ENCODE results near the gene KLHDC8A.

Gene KLHDC8A

GRCh38 chr1:205379056-205379455 is 22.3 kb upstream of the KLHDC8A start:
- Mint-ChIP-seq H3K27me3 (peaks cover 61% of the 10 kb centered on the region), H3K36me3 (ENCODE audit: insufficient read depth) (no peaks in the 10 kb centered on the region), H3K4me1 (peaks cover 5% of the 10 kb centered on the region), H3K9me3 (no peaks in the 10 kb centered on the region), H3K27ac (ENCODE audit: low read depth) (no peak overlapping the region), H3K4me3 (no peak overlapping the region)
- ATAC-seq (replicated peaks; ENCODE audit: extremely low read depth, poor library complexity, severe bottlenecking), result no peak
- no peak for DNase-seq (ENCODE audit: low spot score in 2 of 2)

DNA sequence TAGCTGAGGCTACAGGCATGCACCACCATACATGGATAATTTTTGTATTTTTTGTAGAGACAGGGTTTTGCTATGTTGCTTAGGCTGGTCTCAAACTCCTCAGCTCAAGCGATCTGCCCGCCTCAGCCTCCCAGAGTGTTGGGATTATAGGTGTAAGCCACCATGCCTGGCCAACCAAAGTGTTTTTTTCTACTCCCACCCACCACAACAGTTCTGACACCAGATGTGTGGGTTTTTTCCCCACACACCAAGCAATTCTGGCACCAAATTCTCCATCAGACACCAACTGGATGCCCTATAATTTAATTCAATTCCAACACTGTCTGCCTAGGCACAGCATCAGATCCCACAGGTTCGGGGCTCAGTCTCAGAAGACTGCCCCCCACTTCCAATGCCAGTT is 20.6 kb upstream of the KLHDC8A start:
- ATAC-seq (replicated peaks; ENCODE audit: extremely low read depth, poor library complexity, severe bottlenecking) (no peak), DNase-seq (ENCODE audit: low spot score in 2 of 2) (no peak)
- Mint-ChIP-seq H3K27me3 (peaks cover 78% of the 10 kb centered on the region), H3K36me3 (ENCODE audit: insufficient read depth) (no peaks in the 10 kb centered on the region), H3K9me3 (no peaks in the 10 kb centered on the region), H3K4me3 (no peak overlapping the region), H3K4me1 (peaks cover 9% of the 10 kb centered on the region), H3K27ac (ENCODE audit: low read depth) (no peak overlapping the region)

DNA sequence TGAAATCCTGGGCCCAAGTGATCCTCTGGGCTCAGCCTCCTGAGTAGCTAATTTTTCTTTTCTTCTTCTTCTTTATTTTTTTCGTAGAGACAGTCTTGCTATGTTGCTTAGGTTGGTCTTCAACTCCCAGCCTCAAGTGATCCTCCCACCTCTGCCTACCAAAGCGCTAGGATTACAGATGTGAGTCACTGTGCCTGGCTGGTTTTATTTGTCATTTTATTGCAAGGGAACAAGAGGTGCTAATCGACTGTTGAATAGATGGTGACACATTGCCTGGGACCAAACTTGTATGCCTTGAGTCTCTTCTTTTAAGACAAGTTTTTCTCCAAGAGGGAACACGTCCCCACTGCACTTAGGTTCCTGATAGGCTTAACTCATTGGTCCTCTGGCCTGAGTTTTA is 20.0 kb upstream of the KLHDC8A start:
- no peaks in the 10 kb centered on the region for H3K9me3 Mint-ChIP-seq
- H3K27me3 Mint-ChIP-seq, result peaks cover 84% of the 10 kb centered on the region
- peaks cover 9% of the 10 kb centered on the region for H3K4me1 Mint-ChIP-seq
- H3K4me3 Mint-ChIP-seq, result no peak overlapping the region
- ATAC-seq (replicated peaks; ENCODE audit: extremely low read depth, poor library complexity, severe bottlenecking) (no peak), DNase-seq (ENCODE audit: low spot score in 2 of 2) (no peak)
- H3K36me3 Mint-ChIP-seq (ENCODE audit: insufficient read depth), result peaks cover 2% of the 10 kb centered on the region
- H3K27ac Mint-ChIP-seq (ENCODE audit: low read depth), result no peak overlapping the region

DNA sequence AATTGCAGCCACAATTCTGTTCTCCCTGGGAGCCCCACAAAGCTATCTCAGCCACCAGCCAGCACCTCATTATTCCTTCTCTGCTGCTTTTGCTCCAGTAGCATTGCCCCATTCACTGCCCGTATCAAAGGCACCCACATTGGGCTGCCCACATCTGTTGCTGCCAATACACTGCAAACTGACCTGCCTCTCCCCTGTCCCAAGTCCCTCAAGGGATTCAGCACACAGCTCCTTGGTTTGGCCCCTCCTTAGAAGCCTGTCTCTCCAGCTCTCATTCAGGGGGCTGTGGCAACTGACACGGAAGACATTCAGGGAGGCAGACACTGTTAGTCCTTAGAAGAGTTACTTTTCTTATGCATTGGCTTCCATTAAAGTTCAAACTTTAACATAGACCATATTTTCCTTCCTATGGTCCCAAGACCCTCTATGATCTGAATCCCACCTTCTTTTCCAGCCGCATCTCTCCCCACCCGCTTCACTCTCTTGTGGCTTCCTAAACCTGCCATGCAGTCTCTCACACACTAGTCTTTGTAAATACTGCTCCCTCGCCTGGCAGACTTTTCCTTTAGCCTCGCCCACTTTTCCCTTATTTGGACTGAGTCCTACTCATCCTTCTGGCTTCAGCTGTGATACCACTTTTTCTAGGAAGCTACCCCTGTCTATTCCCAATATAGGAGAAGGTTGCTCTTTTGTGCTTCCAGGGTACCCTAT is 19.3 kb upstream of the KLHDC8A start:
- Mint-ChIP-seq H3K9me3 (no peaks in the 10 kb centered on the region), H3K4me3 (no peak overlapping the region), H3K27me3 (peaks cover 85% of the 10 kb centered on the region), H3K4me1 (peaks cover 9% of the 10 kb centered on the region), H3K36me3 (ENCODE audit: insufficient read depth) (peaks cover 2% of the 10 kb centered on the region), H3K27ac (ENCODE audit: low read depth) (no peak overlapping the region)
- DNase-seq (ENCODE audit: low spot score in 2 of 2) (no peak), ATAC-seq (replicated peaks; ENCODE audit: extremely low read depth, poor library complexity, severe bottlenecking) (no peak)

GRCh38 chr1:205374210-205375078 is 17.7 kb upstream of the KLHDC8A start:
- no peaks in the 10 kb centered on the region for H3K9me3 Mint-ChIP-seq
- no peak overlapping the region for H3K27ac Mint-ChIP-seq (ENCODE audit: low read depth)
- H3K4me3 Mint-ChIP-seq, result no peak overlapping the region
- peaks cover 2% of the 10 kb centered on the region for H3K36me3 Mint-ChIP-seq (ENCODE audit: insufficient read depth)
- H3K4me1 Mint-ChIP-seq, result peaks cover 9% of the 10 kb centered on the region
- H3K27me3 Mint-ChIP-seq, result peaks cover 80% of the 10 kb centered on the region
- DNase-seq (ENCODE audit: low spot score in 2 of 2) (no peak), ATAC-seq (replicated peaks; ENCODE audit: extremely low read depth, poor library complexity, severe bottlenecking) (no peak)

GRCh38 chr1:205373798-205374175 is 17.1 kb upstream of the KLHDC8A start:
- no peak for ATAC-seq (replicated peaks; ENCODE audit: extremely low read depth, poor library complexity, severe bottlenecking)
- Mint-ChIP-seq H3K4me1 (peaks cover 9% of the 10 kb centered on the region), H3K4me3 (no peak overlapping the region), H3K27me3 (peaks cover 74% of the 10 kb centered on the region), H3K36me3 (ENCODE audit: insufficient read depth) (peaks cover 2% of the 10 kb centered on the region), H3K27ac (ENCODE audit: low read depth) (no peak overlapping the region), H3K9me3 (no peaks in the 10 kb centered on the region)
- no peak for DNase-seq (ENCODE audit: low spot score in 2 of 2)

- Mint-ChIP-seq H3K4me3 (no peak overlapping the region), H3K4me1 (peaks cover 9% of the 10 kb centered on the region), H3K27ac (ENCODE audit: low read depth) (no peak overlapping the region), H3K9me3 (no peaks in the 10 kb centered on the region), H3K27me3 (peaks cover 68% of the 10 kb centered on the region), H3K36me3 (ENCODE audit: insufficient read depth) (peaks cover 2% of the 10 kb centered on the region)
- no peak for ATAC-seq (replicated peaks; ENCODE audit: extremely low read depth, poor library complexity, severe bottlenecking)
- DNase-seq (ENCODE audit: low spot score in 2 of 2), result no peak
Observed at GRCh38 chr1:205373022-205373797, 16.5 kb upstream of the KLHDC8A start.

- H3K27ac Mint-ChIP-seq (ENCODE audit: low read depth), result no peak overlapping the region
- ATAC-seq (replicated peaks; ENCODE audit: extremely low read depth, poor library complexity, severe bottlenecking) (no peak), DNase-seq (ENCODE audit: low spot score in 2 of 2) (no peak)
Observed at GRCh38 chr1:205371871-205372660, 15.3 kb upstream of the KLHDC8A start.

DNA sequence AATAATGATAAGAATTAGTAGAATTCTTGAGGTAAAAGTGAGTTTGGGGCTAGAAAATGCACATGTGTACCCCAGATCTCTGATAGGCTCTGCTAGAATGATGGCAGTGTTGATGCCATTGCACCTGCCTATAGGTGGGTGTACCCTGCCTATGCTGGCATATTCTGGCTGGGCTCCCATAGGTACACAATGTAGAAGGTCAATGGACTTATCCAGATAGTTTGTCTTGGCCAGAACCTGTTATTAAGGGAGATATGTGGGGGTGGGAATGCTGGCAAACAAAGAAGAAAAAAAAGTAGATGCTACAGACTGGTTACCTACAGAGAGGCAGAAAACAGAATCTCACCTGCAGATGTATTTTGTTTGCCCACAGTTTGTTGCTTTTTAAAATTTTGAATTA is 14.1 kb upstream of the KLHDC8A start:
- peaks cover 9% of the 10 kb centered on the region for H3K4me1 Mint-ChIP-seq
- H3K27me3 Mint-ChIP-seq, result peaks cover 48% of the 10 kb centered on the region
- no peak overlapping the region for H3K27ac Mint-ChIP-seq (ENCODE audit: low read depth)
- H3K4me3 Mint-ChIP-seq, result no peak overlapping the region
- ATAC-seq (replicated peaks; ENCODE audit: extremely low read depth, poor library complexity, severe bottlenecking) (no peak), DNase-seq (ENCODE audit: low spot score in 2 of 2) (no peak)
- no peaks in the 10 kb centered on the region for H3K9me3 Mint-ChIP-seq
- H3K36me3 Mint-ChIP-seq (ENCODE audit: insufficient read depth), result peaks cover 2% of the 10 kb centered on the region

More at GRCh38 chr1:205371871-205372660, 15.3 kb upstream of the KLHDC8A start:
- Mint-ChIP-seq H3K36me3 (ENCODE audit: insufficient read depth) (peaks cover 2% of the 10 kb centered on the region), H3K4me1 (peaks cover 9% of the 10 kb centered on the region), H3K9me3 (no peaks in the 10 kb centered on the region), H3K4me3 (no peak overlapping the region), H3K27me3 (peaks cover 57% of the 10 kb centered on the region)

GRCh38 chr1:205369701-205370123 is 13.0 kb upstream of the KLHDC8A start:
- H3K4me3 Mint-ChIP-seq, result no peak overlapping the region
- H3K27ac Mint-ChIP-seq (ENCODE audit: low read depth), result no peak overlapping the region
- H3K36me3 Mint-ChIP-seq (ENCODE audit: insufficient read depth), result peaks cover 2% of the 10 kb centered on the region
- peaks cover 9% of the 10 kb centered on the region for H3K4me1 Mint-ChIP-seq
- ATAC-seq (replicated peaks; ENCODE audit: extremely low read depth, poor library complexity, severe bottlenecking) (no peak), DNase-seq (ENCODE audit: low spot score in 2 of 2) (no peak)
- peaks cover 43% of the 10 kb centered on the region for H3K27me3 Mint-ChIP-seq
- no peaks in the 10 kb centered on the region for H3K9me3 Mint-ChIP-seq

DNA sequence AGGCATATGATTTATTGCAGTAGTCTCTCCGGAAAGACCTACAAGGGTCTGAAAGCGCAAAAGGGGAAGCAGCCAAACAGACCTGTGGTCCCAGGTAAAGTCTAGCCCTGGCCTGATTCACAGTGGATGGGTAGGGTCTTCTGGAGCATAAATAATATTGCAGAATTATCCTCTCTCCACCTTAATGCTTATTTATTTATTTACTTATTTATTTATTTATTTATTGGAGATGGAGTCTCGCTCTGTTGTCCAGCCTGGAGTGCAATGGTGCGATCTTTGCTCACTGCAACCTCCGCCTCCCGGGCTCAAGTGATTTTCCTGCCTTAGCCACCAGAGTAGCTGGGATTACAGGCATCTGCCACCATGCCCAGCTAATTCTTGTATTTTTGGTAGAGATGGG is 11.8 kb upstream of the KLHDC8A start:
- no peak overlapping the region for H3K4me3 Mint-ChIP-seq
- DNase-seq (ENCODE audit: low spot score in 2 of 2), result no peak
- no peak overlapping the region for H3K27ac Mint-ChIP-seq (ENCODE audit: low read depth)
- H3K4me1 Mint-ChIP-seq, result no peaks in the 10 kb centered on the region
- no peak for ATAC-seq (replicated peaks; ENCODE audit: extremely low read depth, poor library complexity, severe bottlenecking)
- H3K27me3 Mint-ChIP-seq, result peaks cover 31% of the 10 kb centered on the region
- H3K36me3 Mint-ChIP-seq (ENCODE audit: insufficient read depth), result peaks cover 2% of the 10 kb centered on the region
- H3K9me3 Mint-ChIP-seq, result no peaks in the 10 kb centered on the region

- H3K4me3 Mint-ChIP-seq, result no peak overlapping the region
- no peak for ATAC-seq (replicated peaks; ENCODE audit: extremely low read depth, poor library complexity, severe bottlenecking)
- H3K27me3 Mint-ChIP-seq, result peaks cover 9% of the 10 kb centered on the region
- no peaks in the 10 kb centered on the region for H3K4me1 Mint-ChIP-seq
- no peaks in the 10 kb centered on the region for H3K9me3 Mint-ChIP-seq
- no peak overlapping the region for H3K27ac Mint-ChIP-seq (ENCODE audit: low read depth)
- no peaks in the 10 kb centered on the region for H3K36me3 Mint-ChIP-seq (ENCODE audit: insufficient read depth)
- DNase-seq (ENCODE audit: low spot score in 2 of 2), result no peak
Observed at GRCh38 chr1:205365945-205366463, 9.3 kb upstream of the KLHDC8A start.

Data from central memory CD8-positive, alpha-beta T cell (primary cell).